NCI-H446 treated with DMSO at 0.1 percent for 48 hours (cell line): Measurements from ENCODE around the gene SERTAD2.

Experiments
- DNase-seq: peaks from one replicate; lab custom pipeline; 2025; lab: John Stamatoyannopoulos, UW

Gene SERTAD2

GRCh38 chr2:64627860-64628841 lies 25.6 kb downstream of the SERTAD2 start:
- DNase-seq: no peak

GRCh38 chr2:64626963-64627760 lies 26.6 kb downstream of the SERTAD2 start:
- DNase-seq: no peak

- no peak for DNase-seq
These were observed 27.4 kb downstream of the SERTAD2 start for GRCh38 chr2:64626146-64626809.

GRCh38 chr2:64625299-64626145 lies 28.2 kb downstream of the SERTAD2 start:
- DNase-seq: no peak

- no peak for DNase-seq
These were observed 28.9 kb downstream of the SERTAD2 start for GRCh38 chr2:64624862-64625261.

GRCh38 chr2:64624108-64624610 lies 29.6 kb downstream of the SERTAD2 start:
- no peak for DNase-seq

GRCh38 chr2:64623242-64623850 lies 30.4 kb downstream of the SERTAD2 start:
- DNase-seq: no peak

GRCh38 chr2:64622443-64623241 lies 31.1 kb downstream of the SERTAD2 start:
- DNase-seq: no peak

GRCh38 chr2:64620661-64621060 lies 33.1 kb downstream of the SERTAD2 start:
- no peak for DNase-seq

- DNase-seq: no peak
These were observed 36.0 kb downstream of the SERTAD2 start for GRCh38 chr2:64617631-64618151.

GRCh38 chr2:64615844-64616536 lies 37.7 kb downstream of the SERTAD2 start:
- DNase-seq: no peak

GRCh38 chr2:64615192-64615763 lies 38.4 kb downstream of the SERTAD2 start:
- DNase-seq: no peak

- no peak for DNase-seq
These were observed 40.4 kb downstream of the SERTAD2 start for GRCh38 chr2:64613276-64613675.

GRCh38 chr2:64612575-64613195 lies 41.0 kb downstream of the SERTAD2 start:
- no peak for DNase-seq

GRCh38 chr2:64610316-64610855 lies 43.3 kb downstream of the SERTAD2 start:
- no peak for DNase-seq

GRCh38 chr2:64609942-64610281 lies 43.8 kb downstream of the SERTAD2 start:
- DNase-seq: no peak

- DNase-seq: no peak
These were observed 44.3 kb downstream of the SERTAD2 start for GRCh38 chr2:64609227-64609941.
